Dendritic cell treated with granulocyte-macrophage colony-stimulating factor and Interleukin-4, amounts not matched to agents 40 ng/mL and 50 ng/mL, for 4 days (primary cell): ENCODE data around the gene CYSTM1.
A peak's percentile ranks its signal among the peaks of the same experiment; 100 is the strongest.

Source experiments
- H3K27ac Mint-ChIP-seq: one replicate; pipeline ENCODE4 v1.8.0; 2022; ENCODE audit warnings: mild to moderate bottlenecking, mixed read lengths
- H3K27me3 Mint-ChIP-seq: one replicate; pipeline ENCODE4 v1.8.0; 2022; ENCODE audit warnings: mild to moderate bottlenecking, mixed read lengths
- H3K36me3 Mint-ChIP-seq: one replicate; pipeline ENCODE4 v1.8.0; 2022; ENCODE audit warnings: low read depth, mixed read lengths
- H3K4me1 Mint-ChIP-seq: one replicate; pipeline ENCODE4 v1.8.0; 2022; ENCODE audit warnings: low read depth, mixed read lengths
- H3K4me3 Mint-ChIP-seq: one replicate; pipeline ENCODE4 v1.8.0; 2022; ENCODE audit warnings: mild to moderate bottlenecking, moderate library complexity, mixed read lengths
- H3K9me3 Mint-ChIP-seq: one replicate; pipeline ENCODE4 v1.8.0; 2022; ENCODE audit warnings: mixed read lengths
- intact Hi-C: fragments of 100-400 bp; cut with micrococcal nuclease; formaldehyde crosslinking; loops from one replicate; pipeline ENCODE4 v1.15.0; 2022

The CYSTM1 gene

GRCh38 chr5:140245926-140246325, 70.9 kb downstream of the CYSTM1 start:
- peaks cover 44% of the 10 kb centered on the region for H3K36me3 Mint-ChIP-seq
- H3K9me3 Mint-ChIP-seq, result no peaks in the 10 kb centered on the region
- intact Hi-C loops, result loop anchor here (5.0 kb wide), 1 partner anchor 36 kb away; no protein-coding TSS in a partner anchor
- no peaks in the 10 kb centered on the region for H3K27me3 Mint-ChIP-seq
- H3K4me3 Mint-ChIP-seq, result no peak overlapping the region
- H3K27ac Mint-ChIP-seq, result no peak overlapping the region
- peaks cover 32% of the 10 kb centered on the region for H3K4me1 Mint-ChIP-seq

GRCh38 chr5:140246378-140247122, 71.6 kb downstream of the CYSTM1 start:
- Mint-ChIP-seq H3K4me1 (peaks cover 37% of the 10 kb centered on the region), H3K36me3 (peaks cover 44% of the 10 kb centered on the region), H3K4me3 (no peak overlapping the region), H3K27me3 (no peaks in the 10 kb centered on the region), H3K9me3 (no peaks in the 10 kb centered on the region), H3K27ac (no peak overlapping the region)
- intact Hi-C loops, result loop anchor here (5.0 kb wide), 1 partner anchor 36 kb away; no protein-coding TSS in a partner anchor

GRCh38 chr5:140248414-140248813, 73.4 kb downstream of the CYSTM1 start:
- H3K27me3 Mint-ChIP-seq, result no peaks in the 10 kb centered on the region
- H3K27ac Mint-ChIP-seq, result no peak overlapping the region
- no peak overlapping the region for H3K4me3 Mint-ChIP-seq
- H3K4me1 Mint-ChIP-seq, result peaks cover 54% of the 10 kb centered on the region
- H3K36me3 Mint-ChIP-seq, result peaks cover 51% of the 10 kb centered on the region
- intact Hi-C loops, result loop anchor here (5.0 kb wide), 1 partner anchor 34 kb away; no protein-coding TSS in a partner anchor
- H3K9me3 Mint-ChIP-seq, result no peaks in the 10 kb centered on the region

GRCh38 chr5:140249536-140249935, 74.5 kb downstream of the CYSTM1 start:
- intact Hi-C loops, result loop anchor here (5.0 kb wide), 1 partner anchor 33 kb away; no protein-coding TSS in a partner anchor
- peaks cover 55% of the 10 kb centered on the region for H3K4me1 Mint-ChIP-seq
- H3K4me3 Mint-ChIP-seq, result no peak overlapping the region
- no peaks in the 10 kb centered on the region for H3K27me3 Mint-ChIP-seq
- peaks cover 41% of the 10 kb centered on the region for H3K36me3 Mint-ChIP-seq
- no peak overlapping the region for H3K27ac Mint-ChIP-seq
- no peaks in the 10 kb centered on the region for H3K9me3 Mint-ChIP-seq

GRCh38 chr5:140250386-140250785, 75.4 kb downstream of the CYSTM1 start:
- Mint-ChIP-seq H3K27ac (no peak overlapping the region), H3K36me3 (peaks cover 32% of the 10 kb centered on the region), H3K27me3 (no peaks in the 10 kb centered on the region), H3K4me1 (peaks cover 46% of the 10 kb centered on the region), H3K9me3 (no peaks in the 10 kb centered on the region), H3K4me3 (no peak overlapping the region)
- intact Hi-C loops, result loop anchor here (10.0 kb wide), 1 partner anchor 54 kb away; the partner anchor contains the start of gene PFDN1

- intact Hi-C loops, result loop anchor here (10.0 kb wide), 1 partner anchor 53 kb away; the partner anchor contains the start of gene PFDN1
- peaks cover 23% of the 10 kb centered on the region for H3K36me3 Mint-ChIP-seq
Measured at GRCh38 chr5:140251527-140251973, 76.6 kb downstream of the CYSTM1 start.

GRCh38 chr5:140252470-140253126, 77.6 kb downstream of the CYSTM1 start:
- H3K4me1 Mint-ChIP-seq, result peaks cover 36% of the 10 kb centered on the region
- no peak overlapping the region for H3K4me3 Mint-ChIP-seq
- no peaks in the 10 kb centered on the region for H3K27me3 Mint-ChIP-seq
- H3K36me3 Mint-ChIP-seq, result peaks cover 28% of the 10 kb centered on the region
- peak overlapping the region; percentile 78 for H3K27ac Mint-ChIP-seq
- intact Hi-C loops, result loop anchor here (10.0 kb wide), 1 partner anchor 52 kb away; the partner anchor contains the start of gene PFDN1
- no peaks in the 10 kb centered on the region for H3K9me3 Mint-ChIP-seq

More at GRCh38 chr5:140251527-140251973, 76.6 kb downstream of the CYSTM1 start:
- Mint-ChIP-seq H3K4me3 (no peak overlapping the region), H3K4me1 (peaks cover 35% of the 10 kb centered on the region), H3K27me3 (no peaks in the 10 kb centered on the region), H3K27ac (peak overlapping the region; percentile 78), H3K9me3 (no peaks in the 10 kb centered on the region)

GRCh38 chr5:140253985-140254384, 79.0 kb downstream of the CYSTM1 start:
- intact Hi-C loops, result loop anchor here (10.0 kb wide), 1 partner anchor 51 kb away; the partner anchor contains the start of gene PFDN1
- H3K27me3 Mint-ChIP-seq, result no peaks in the 10 kb centered on the region
- peaks cover 42% of the 10 kb centered on the region for H3K36me3 Mint-ChIP-seq
- H3K4me3 Mint-ChIP-seq, result no peak overlapping the region
- no peak overlapping the region for H3K27ac Mint-ChIP-seq
- no peaks in the 10 kb centered on the region for H3K9me3 Mint-ChIP-seq
- peaks cover 46% of the 10 kb centered on the region for H3K4me1 Mint-ChIP-seq

- Mint-ChIP-seq H3K36me3 (peaks cover 31% of the 10 kb centered on the region), H3K27me3 (no peaks in the 10 kb centered on the region), H3K9me3 (no peaks in the 10 kb centered on the region), H3K4me3 (no peak overlapping the region), H3K27ac (no peak overlapping the region), H3K4me1 (peaks cover 44% of the 10 kb centered on the region)
- intact Hi-C loops, result loop anchor here (10.0 kb wide), 1 partner anchor 49 kb away; the partner anchor contains the start of gene PFDN1
Measured at GRCh38 chr5:140255460-140256157, 80.6 kb downstream of the CYSTM1 start.

- intact Hi-C loops, result loop anchor here (10.0 kb wide), 1 partner anchor 48 kb away; the partner anchor contains the start of gene PFDN1
- peaks cover 43% of the 10 kb centered on the region for H3K4me1 Mint-ChIP-seq
- H3K36me3 Mint-ChIP-seq, result peaks cover 31% of the 10 kb centered on the region
- no peaks in the 10 kb centered on the region for H3K9me3 Mint-ChIP-seq
- no peaks in the 10 kb centered on the region for H3K27me3 Mint-ChIP-seq
- no peak overlapping the region for H3K27ac Mint-ChIP-seq
- H3K4me3 Mint-ChIP-seq, result no peak overlapping the region
Measured at GRCh38 chr5:140256726-140257125, 81.7 kb downstream of the CYSTM1 start.

- Mint-ChIP-seq H3K4me1 (peaks cover 39% of the 10 kb centered on the region), H3K9me3 (no peaks in the 10 kb centered on the region), H3K27me3 (no peaks in the 10 kb centered on the region), H3K36me3 (peaks cover 30% of the 10 kb centered on the region), H3K27ac (peak overlapping the region; percentile 1), H3K4me3 (no peak overlapping the region)
- intact Hi-C loops, result loop anchor here (10.0 kb wide), 1 partner anchor 47 kb away; the partner anchor contains the start of gene PFDN1
Measured at GRCh38 chr5:140258016-140258415, 83.0 kb downstream of the CYSTM1 start.

GRCh38 chr5:140258873-140259272, 83.9 kb downstream of the CYSTM1 start:
- no peaks in the 10 kb centered on the region for H3K9me3 Mint-ChIP-seq
- H3K36me3 Mint-ChIP-seq, result peaks cover 30% of the 10 kb centered on the region
- H3K4me3 Mint-ChIP-seq, result no peak overlapping the region
- no peaks in the 10 kb centered on the region for H3K27me3 Mint-ChIP-seq
- peaks cover 32% of the 10 kb centered on the region for H3K4me1 Mint-ChIP-seq
- H3K27ac Mint-ChIP-seq, result no peak overlapping the region
- intact Hi-C loops, result loop anchor here (10.0 kb wide), 1 partner anchor 46 kb away; the partner anchor contains the start of gene PFDN1

- no peak overlapping the region for H3K27ac Mint-ChIP-seq
- no peaks in the 10 kb centered on the region for H3K9me3 Mint-ChIP-seq
- intact Hi-C loops, result loop anchor here (10.0 kb wide), 1 partner anchor 45 kb away; the partner anchor contains the start of gene PFDN1
- peaks cover 32% of the 10 kb centered on the region for H3K4me1 Mint-ChIP-seq
- H3K27me3 Mint-ChIP-seq, result no peaks in the 10 kb centered on the region
- H3K36me3 Mint-ChIP-seq, result peaks cover 30% of the 10 kb centered on the region
- no peak overlapping the region for H3K4me3 Mint-ChIP-seq
Measured at GRCh38 chr5:140259500-140259899, 84.5 kb downstream of the CYSTM1 start.
